GM12891 (cell line): ENCODE data around the gene CALML6.
A peak's percentile ranks its signal among the peaks of the same experiment; 100 is the strongest.

Source experiments
- DNase-seq: peaks from one replicate; pipeline ENCODE4 v3.0.0; 2011; ENCODE audit warnings: low spot score; ENCODE audit not compliant: insufficient read length
- FAIRE-seq: peaks from 2 replicates; lab custom pipeline; 2011; peaks lifted over from hg19 to GRCh38; lab: Jason Lieb, UNC
- PAX5 ChIP-seq: IDR thresholded peaks from 2 replicates; pipeline ENCODE4 v1.6.1; 2011; ENCODE audit warnings: low read length, moderate library complexity, mild to moderate bottlenecking; ENCODE audit not compliant: insufficient read depth, severe bottlenecking
- POLR2A ChIP-seq: IDR thresholded peaks from 2 replicates; pipeline ENCODE4 v1.6.1; 2011; ENCODE audit warnings: low read depth, low read length, control low read depth
- POLR2AphosphoS5 ChIP-seq: IDR thresholded peaks from 2 replicates; pipeline ENCODE4 v1.6.1; 2011; ENCODE audit warnings: low read depth, low read length, control low read depth
- POU2F2 ChIP-seq: IDR thresholded peaks from 2 replicates; pipeline ENCODE4 v1.6.1; 2011; ENCODE audit warnings: low read depth, mild to moderate bottlenecking, control low read depth, low read length, moderate library complexity
- SPI1 ChIP-seq: IDR thresholded peaks from 2 replicates; pipeline ENCODE4 v1.6.1; 2011; ENCODE audit warnings: low read depth, low read length, control low read depth
- TAF1 ChIP-seq: IDR thresholded peaks from 2 replicates; pipeline ENCODE4 v1.6.1; 2011; ENCODE audit warnings: low read depth, low read length, control low read depth

Gene CALML6

DNA sequence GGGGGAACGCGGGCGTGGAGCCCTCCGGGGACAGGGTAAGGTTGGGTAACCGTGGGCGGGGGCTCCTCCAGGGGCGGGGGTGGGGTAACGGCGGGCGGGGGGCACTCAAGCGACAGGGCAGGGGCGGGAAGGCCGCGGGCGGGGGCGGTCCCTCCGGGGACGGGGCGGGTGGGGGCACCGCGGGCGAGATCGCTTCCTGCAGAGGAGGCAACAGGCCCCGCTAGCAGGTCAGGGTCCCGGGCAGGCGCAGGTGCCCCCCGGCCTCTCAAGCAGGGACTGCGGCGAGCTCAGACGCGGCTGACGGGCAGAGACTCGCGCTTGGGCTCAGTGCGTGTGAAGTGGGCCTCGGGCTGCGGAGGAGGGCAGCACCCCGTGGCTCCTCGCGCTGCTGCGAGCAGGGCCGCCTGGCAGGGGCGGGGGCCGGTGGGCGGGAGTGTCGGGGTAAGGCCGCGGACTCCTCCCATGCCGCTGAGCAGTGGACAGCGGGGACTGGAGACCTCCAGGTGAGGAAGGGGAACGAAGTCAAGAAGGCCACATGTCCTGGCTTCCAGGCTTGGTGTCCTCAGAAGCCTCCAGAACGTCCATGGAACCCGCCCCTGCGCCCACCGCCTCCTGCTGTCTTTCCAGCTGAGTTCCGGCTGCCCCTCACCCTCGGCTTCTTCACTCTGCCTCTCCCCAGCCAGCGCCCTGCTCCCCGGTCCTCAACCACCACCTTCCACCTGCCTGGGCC lies 23.5 kb upstream of the CALML6 start:
- FAIRE-seq = no peak
- peak; percentile 85 for DNase-seq
- TF ChIP-seq TAF1 (no peak), POLR2AphosphoS5 (no peak), SPI1 (no peak), PAX5 (no peak), POU2F2 (no peak), POLR2A (no peak; the same call in 1 of the 2 replicates)

GRCh38 chr1:1892079-1892762 lies 22.8 kb upstream of the CALML6 start:
- no peak for DNase-seq
- TF ChIP-seq TAF1 (no peak), POLR2AphosphoS5 (0 out of 2 replicates have a peak, but pooled peaks have one; percentile 5), PAX5 (no peak), POLR2A (no peak), POU2F2 (no peak), SPI1 (no peak)
- FAIRE-seq = no peak

DNA sequence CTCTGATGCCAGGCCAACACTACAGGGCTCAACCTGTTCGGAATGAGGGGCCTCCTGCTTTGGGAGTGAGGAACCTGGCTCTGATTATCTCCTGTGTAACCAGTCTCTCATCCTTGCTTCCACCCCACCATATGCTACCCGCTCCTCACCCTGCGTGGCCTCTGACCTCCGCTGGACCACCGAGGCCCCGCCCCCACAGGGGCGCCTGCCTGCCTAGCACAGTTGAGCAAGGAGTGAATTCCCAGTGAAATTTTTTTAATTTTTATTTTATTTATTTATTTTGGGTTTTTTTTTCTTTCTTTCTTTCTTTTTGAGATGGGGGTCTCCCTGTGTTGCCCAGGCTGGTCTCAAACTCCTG lies 22.3 kb upstream of the CALML6 start:
- TF ChIP-seq TAF1 (no peak), POLR2A (no peak), PAX5 (no peak), SPI1 (no peak), POU2F2 (no peak), POLR2AphosphoS5 (no peak)
- DNase-seq = no peak

GRCh38 chr1:1893291-1893985 lies 21.6 kb upstream of the CALML6 start:
- no peak for TF ChIP-seq PAX5
- TF ChIP-seq TAF1 = no peak
- no peak for TF ChIP-seq POLR2A
- TF ChIP-seq POLR2AphosphoS5 = no peak
- TF ChIP-seq SPI1 = no peak
- no peak for TF ChIP-seq POU2F2
- DNase-seq (no peak), FAIRE-seq (no peak)

More for the DNA sequence above, 22.3 kb upstream of the CALML6 start:
- no peak for FAIRE-seq

- DNase-seq (no peak), FAIRE-seq (no peak)
- TF ChIP-seq TAF1 (no peak), POU2F2 (no peak), PAX5 (no peak)
These were observed 21.1 kb upstream of the CALML6 start for GRCh38 chr1:1893997-1894353.

DNA sequence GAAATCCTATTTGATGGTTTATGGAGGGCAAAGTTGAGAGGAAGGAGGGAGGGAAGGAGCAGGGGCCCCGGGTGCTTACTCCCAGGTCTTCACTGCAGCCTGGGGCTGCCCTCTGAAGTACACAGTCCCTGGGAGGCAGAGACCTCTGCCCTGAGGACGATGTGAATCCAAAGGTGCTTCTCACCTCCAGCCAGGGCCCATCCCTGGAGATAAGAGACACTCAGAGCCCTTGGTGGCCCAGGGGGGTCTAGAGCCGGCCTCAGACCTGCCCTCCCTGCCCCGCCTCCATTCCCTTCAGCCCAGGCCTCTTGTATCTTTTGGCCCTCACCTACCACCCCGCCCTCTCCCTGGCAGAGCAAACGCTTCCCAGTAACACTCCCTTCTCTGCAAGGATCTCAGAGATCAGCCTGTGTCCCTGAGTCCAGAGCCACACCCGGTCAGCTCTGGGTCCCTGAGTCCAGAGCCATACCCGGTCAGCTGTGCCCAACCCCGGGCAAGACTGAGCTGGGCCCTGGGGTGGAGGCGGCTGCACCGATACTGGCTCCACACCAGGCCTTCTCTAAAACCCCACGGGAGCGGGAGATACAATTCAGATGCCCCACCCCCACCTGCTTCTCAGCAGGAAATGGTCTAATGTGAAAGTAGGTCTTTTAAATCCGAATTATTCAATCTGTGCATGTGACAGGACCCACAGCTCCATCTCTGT lies 20.6 kb upstream of the CALML6 start:
- no peak for TF ChIP-seq POU2F2
- TF ChIP-seq POLR2AphosphoS5 = no peak
- TF ChIP-seq POLR2A = no peak
- TF ChIP-seq SPI1 = no peak
- TF ChIP-seq PAX5 = no peak
- TF ChIP-seq TAF1 = no peak
- DNase-seq (no peak), FAIRE-seq (no peak)

GRCh38 chr1:1895060-1895418 lies 20.0 kb upstream of the CALML6 start:
- DNase-seq = no peak
- TF ChIP-seq PAX5 (no peak), SPI1 (no peak), POLR2A (no peak), POU2F2 (no peak), POLR2AphosphoS5 (no peak), TAF1 (no peak)
- no peak for FAIRE-seq

DNA sequence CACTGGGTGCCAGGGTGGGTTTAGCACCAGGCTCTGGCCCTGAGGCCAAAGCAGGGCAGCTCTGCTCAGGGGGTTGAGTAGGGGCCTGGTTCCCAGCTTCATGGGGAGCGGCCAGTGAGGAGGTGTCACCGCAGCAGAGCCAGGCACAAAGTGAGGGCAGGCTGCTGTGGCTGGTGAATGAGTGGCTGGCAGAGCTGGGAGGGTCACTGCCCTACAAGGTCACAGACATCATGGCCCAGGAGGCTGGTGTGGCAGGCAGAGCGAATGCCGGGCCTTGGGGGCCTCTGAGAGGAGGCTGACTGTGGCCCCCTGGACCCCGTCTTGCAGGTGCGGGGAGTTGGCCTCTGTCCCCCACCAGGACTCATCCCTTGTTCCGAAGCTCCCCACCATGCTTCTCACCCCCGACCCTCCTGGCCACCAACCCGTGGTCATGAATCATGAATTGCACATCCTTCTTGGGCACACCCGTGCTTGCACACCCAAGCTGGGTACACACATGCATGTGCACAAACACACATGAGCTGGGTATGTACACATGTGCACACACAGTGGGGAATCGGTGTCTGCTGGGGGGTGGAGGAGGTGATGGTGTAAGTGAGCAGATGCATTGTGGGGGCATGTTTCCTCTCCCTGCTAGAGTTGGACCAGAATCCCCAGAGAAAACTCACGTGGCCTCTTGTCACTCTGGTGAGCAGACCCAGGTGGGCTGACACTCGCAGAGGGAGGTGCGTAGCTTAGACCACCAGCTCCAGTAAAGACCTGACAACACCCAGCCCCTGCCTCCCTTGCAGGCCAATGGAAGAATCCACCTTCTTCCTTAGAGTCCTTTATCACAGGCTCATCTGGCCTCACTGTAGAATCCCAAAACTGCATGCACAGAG lies 19.4 kb upstream of the CALML6 start:
- FAIRE-seq (peak; percentile 72), DNase-seq (no peak)
- TF ChIP-seq POLR2AphosphoS5 = no peak
- no peak for TF ChIP-seq POLR2A
- TF ChIP-seq POU2F2 = no peak
- TF ChIP-seq TAF1 = no peak
- TF ChIP-seq SPI1 = no peak
